Measurements from ENCODE around the gene ABCC4.

ABCC4 gene

DNA sequence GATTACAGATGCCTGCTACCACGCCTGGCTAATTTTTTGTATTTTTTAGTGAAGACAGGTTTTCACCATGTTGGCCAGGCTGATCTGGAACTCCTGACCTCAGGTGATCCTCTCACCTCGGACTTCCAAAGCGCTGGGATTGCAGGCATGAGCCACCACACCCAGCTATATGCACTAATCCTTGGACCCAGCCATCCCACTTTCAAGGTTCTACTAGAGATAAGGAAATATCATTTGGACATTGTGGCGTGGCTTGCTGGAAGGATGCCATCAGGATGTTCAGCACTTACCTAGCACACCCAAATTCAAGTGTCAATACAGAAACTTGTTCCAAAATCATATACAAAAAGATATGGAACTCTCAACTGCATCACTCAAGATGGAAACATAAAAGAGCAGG, 136.4 kb downstream of the ABCC4 start:
- DNase-seq (ENCODE audit: low spot score) (no peak), FAIRE-seq (no peak)

DNA sequence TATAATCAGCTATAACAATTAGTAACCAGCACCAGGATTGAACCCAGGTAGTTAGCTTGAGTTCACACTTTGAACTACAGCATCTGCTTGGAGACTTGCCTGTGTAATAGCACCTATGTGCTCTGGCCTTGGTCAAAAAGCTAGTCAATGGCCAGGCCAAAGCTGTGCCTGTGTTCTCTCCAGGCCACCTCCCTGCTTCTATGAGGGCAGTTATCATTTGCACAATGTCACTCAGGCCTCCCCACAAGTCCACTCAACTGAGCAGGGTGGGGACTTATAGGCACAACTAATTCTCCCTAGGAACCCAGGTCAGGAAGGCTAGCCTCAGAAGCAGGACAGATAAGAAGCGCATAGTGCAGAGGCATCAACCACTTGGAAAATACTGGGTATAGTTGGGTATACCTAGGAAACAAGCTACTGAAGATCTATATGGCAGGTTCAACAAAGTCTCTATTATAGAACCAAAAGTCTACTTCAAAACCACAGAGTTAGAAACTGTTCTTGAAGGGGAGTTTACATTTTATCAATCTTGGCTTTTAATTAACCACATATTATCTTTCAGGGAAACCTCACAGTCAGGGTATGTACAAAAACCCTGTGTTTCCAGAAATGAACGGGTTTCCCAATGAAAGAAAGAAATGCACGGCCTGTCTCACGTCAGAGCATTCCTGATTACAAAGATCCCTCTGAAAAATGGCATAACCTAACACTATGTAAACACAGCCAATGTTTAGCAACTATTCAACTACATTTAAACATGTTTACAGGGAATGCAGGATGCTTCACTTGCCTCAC, 140.9 kb downstream of the ABCC4 start:
- FAIRE-seq (no peak), DNase-seq (ENCODE audit: low spot score) (no peak)

DNA sequence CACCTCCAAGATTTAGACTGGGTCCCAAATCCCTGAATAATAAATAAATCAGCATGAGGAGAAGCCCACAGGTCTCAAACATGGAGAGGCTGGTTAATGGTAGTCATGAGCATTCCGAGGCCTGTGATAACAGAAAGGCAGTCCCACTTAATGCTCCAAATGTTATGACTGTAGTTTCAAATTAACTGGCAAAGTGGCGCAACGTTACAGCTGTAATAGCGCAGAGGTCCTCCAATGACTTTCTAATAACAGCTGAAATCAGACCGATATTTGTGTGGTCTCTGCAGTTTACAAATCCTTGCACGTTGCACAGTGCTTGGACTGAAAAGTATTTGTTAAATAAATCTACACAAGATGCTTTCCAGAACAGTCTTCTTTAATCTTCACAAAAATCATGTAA, 141.8 kb downstream of the ABCC4 start:
- DNase-seq (ENCODE audit: low spot score) (no peak), FAIRE-seq (no peak)

DNA sequence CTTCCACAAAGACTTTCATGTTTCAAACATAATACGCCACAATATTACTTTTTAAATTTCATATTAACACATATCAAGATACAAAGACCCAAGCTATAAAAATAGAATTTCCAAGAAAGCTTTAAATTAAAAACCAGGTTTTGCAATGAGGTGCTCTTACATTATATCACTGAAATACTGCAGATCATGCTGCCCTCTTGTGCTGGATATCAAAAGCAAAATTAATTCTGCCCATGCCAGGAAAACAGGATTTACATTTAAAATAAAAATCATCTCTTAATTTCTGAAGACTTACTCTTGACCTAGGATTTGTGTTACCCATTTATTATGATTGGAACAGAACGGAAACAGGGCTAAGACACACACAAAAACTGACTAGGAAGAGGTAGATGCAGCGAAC, 145.0 kb downstream of the ABCC4 start:
- DNase-seq (ENCODE audit: low spot score) (no peak), FAIRE-seq (no peak)

DNA sequence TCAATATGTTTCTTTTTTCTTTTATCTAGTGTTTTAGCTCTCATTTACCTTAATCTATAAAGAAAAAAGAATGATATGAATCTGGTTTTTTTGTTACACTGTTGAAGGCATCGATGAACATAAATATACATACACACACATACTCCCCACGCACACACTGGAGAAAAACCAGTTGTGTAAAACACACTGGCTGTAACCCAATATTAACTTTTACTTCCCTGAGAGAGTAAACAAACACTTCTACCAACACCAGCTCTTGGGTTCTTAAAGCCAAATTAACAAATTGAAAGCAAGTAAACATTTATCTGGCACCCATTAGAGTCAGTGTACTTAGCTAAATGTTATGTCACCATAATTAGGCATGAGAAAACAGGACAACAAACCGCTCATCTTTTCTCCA, 145.7 kb downstream of the ABCC4 start:
- DNase-seq (ENCODE audit: low spot score) (no peak), FAIRE-seq (no peak)

DNA sequence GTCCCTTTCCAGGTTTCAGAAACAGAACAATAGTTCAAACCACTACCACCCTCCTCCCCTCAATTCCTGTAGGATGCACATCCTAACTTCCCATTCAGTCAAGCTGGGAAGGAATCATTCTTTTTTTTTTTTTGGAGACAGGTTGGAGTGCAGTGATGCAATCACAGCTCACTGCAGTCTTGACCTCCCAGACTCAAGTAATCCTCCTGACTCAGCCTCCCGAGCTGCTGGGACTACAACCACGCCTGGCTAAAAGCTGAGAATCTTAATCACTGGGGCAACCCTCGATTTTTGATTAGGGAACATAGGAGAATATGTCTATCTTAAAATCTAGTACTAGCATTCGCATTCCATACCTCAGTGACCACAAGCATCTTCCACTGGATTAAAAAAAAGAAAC, 146.2 kb downstream of the ABCC4 start:
- DNase-seq (ENCODE audit: low spot score) = no peak
- no peak for FAIRE-seq

DNA sequence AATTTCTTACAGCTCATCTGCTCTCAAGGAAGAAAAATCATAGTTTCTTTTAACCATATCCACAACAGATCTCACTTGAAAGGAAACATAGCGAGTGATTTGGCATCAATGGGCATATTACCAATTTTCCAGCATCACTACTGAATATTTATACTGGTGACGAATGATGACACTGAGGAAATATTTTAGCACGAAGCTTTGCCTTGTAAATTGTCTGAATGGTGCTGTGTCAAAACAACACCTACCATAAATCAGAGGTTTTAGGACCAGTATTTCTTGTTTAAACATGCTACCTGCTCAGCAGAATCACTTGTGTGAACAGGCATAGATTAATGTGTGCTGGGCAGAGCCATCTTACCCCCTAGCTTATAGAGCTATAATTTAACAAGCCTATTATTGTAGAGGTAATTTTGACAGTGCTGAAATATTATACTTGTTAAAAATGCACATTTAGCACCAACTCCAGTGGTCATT, 146.8 kb downstream of the ABCC4 start:
- no peak for DNase-seq (ENCODE audit: low spot score)

DNA sequence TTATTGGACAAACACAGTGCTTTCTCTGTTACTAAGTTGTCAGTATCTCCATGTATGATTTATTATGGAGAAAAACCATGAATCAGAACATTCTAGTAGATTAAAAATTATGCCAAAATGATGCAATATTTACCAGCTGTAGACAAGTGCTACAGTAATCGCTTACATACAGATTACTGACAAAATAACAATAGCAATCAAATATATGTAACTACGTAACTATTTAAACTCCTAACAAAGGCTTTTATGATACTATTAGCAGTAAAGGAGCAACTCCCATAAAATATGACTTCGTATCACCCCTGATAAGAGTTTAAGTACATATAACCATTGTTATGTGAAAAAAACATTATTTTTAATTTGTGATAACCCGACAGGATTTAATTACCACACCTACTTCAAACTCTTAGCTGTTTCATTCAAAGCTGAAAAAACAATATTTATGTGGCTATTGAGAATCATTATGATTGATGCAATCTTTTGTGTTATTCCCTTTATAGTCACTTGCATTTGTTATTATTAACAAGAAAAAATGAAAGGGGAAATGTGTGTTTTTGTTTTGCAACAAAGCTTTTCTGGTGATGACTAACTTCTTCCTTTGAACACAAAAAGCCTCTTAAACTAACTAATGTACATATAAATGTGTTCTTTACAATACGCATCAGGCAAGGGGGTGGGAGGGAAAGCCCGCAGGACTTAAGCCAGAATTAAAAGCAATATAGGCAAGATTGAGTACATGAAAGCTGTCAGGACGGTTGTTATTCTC, 147.4 kb downstream of the ABCC4 start:
- DNase-seq (ENCODE audit: low spot score) = no peak
- FAIRE-seq = no peak

More for the DNA sequence above, 146.8 kb downstream of the ABCC4 start:
- no peak for FAIRE-seq

DNA sequence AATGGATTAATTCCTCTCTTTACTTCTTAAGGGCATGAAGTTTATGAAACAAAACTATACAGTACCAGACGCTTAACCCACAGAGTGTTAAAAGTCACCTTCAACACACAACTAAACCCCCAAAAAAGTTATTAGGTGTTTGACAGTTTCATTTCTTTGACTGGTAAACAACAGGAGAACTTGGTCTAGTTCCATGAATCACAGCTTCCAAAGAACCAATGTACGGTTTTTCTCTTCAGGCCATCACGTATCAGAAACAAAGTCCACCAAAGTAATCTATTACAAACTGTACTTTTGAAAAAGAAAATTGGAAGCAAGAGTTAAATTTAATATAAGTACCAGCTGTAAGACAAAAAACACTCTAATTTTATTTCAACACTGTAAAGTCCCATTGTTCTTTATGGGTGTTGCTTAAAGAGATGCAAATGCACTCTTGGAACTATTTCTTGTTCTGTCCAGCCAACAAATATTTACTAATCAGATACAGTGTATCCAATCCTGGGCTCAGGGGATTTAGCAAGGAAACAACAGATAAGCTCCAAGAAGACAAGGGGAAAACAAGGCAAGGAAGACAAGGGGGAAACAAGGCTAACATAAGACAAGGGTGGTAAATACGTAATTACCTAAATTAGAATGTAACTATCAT, 149.2 kb downstream of the ABCC4 start:
- DNase-seq (ENCODE audit: low spot score) (no peak), FAIRE-seq (no peak)

DNA sequence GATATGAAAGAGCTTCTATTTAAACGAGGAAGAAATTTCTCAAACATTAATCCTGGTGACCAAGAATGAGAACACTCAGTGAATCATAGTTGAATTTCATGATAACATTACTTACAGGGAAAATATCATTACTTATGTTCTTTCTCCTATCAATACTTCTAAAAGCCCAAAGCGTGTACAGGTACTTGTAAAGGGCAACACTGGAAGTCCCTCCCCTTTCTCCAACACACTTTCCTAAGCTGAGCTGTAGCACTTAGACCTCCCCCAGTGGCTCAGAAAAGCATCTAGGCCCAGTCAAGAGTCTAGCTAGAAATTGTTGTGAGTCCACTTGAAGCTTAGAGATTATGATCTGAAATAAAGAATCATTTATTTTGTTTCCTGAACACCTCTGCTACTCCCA, 150.7 kb downstream of the ABCC4 start:
- FAIRE-seq (no peak), DNase-seq (ENCODE audit: low spot score) (no peak)

DNA sequence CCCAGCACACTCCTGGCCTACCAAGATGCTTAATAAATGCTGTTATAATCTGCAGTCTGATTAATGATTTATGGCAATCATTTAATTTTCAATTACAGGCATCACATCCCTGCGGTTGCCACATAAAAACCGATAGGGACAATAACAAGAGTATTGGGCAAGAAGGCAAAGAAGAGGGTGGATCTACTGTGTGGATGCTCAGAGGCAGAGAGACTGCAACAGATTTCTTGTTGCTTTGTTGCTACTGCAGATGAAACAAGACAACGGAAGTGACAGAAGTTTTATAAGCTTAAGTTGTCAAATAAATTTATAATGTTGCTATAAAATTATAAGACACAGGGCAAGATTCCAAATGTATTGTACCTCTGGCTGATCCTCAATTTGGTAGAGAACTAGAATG, 154.8 kb downstream of the ABCC4 start:
- no peak for DNase-seq (ENCODE audit: low spot score)
- FAIRE-seq = no peak

DNA sequence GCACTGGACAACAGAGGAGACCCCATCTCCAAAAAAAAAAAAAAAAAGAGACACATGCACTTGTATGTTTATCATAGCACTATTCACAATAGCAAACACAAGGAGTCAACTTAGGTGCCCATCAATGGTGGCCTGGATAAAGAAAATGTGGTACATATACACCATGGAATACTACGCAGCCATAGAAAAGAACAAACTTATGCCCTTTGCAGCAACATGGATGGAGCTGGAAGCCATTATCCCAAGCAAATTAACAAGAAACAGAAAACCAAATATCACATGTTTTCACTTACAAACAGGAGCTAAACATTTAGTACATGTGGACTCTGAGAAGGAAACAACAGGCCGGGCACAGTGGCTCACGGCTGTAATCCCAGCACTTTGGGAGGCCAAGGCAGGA, 155.7 kb downstream of the ABCC4 start:
- DNase-seq (ENCODE audit: low spot score) = no peak
- no peak for FAIRE-seq

DNA sequence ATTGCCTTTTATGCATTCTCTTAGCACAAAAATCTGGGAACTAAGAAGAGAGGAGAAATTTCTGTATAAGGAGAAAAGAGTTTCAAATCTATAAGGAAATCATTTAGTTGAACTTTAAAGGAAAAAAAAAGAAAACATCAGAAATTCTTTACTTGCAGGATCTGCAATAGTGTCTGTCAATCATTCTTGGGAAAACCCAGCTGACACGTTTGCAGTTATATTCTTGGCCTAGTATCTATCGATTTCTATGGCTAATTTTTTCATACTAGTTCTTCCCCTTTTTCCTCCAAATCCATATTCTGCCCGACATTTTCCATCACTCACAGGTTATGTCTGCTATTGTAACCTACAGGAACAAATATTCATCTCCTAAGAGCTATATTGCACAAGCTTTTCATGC, 160.7 kb downstream of the ABCC4 start:
- FAIRE-seq = no peak
- DNase-seq (ENCODE audit: low spot score) = no peak

DNA sequence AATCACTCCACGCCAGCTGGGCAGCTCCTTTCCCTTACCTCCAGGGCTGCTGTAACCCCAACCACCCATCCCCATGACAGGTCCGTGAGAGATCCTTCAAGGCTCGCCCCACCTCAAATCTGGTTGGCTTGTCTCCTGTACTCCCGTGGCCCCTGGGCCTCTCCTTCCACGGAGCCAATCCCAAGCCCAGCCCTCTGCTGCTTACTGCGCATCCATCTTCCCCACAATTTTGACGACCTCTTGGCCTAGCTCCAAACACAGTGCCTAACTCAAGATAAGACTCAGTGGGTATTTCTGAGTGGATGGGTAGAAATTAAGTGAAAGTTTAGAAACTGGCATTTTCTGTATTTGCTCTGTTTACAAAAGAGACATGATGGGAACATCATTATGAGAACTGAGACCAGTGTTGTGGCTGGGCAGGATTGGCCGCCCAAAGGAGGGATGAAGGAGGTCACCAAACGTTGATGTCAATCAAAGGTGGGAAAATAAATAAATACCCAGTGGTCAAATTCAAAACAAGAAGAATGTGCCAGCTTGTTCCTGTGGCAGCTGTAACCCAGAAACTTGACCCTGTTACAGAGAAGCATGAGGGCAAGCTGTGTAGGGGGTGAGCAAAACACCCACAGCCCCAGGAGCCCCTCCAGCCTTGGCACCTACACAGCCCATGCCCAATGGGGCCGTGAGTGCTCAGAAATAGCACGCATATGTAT, 162.2 kb downstream of the ABCC4 start:
- FAIRE-seq (no peak), DNase-seq (ENCODE audit: low spot score) (no peak)

DNA sequence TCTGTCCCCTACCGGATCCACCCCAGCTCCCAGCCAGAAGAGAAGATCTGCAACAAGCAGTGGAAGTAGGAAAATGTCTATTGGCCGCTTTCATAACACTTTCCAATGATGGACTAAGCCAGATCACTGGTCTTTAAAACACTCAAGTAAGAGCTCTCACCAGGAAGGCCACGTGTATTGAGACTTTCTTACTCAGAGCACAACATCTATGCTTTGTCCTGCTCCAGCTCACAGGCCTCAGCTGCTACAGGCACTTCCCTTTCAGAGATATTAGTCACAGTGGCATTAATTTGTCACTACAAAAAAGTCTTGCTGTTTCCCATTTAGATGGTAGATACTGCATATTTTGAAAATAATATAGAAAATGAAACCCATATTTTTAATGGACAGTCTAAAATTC, 164.2 kb downstream of the ABCC4 start:
- DNase-seq (ENCODE audit: low spot score) = no peak
- no peak for FAIRE-seq

DNA sequence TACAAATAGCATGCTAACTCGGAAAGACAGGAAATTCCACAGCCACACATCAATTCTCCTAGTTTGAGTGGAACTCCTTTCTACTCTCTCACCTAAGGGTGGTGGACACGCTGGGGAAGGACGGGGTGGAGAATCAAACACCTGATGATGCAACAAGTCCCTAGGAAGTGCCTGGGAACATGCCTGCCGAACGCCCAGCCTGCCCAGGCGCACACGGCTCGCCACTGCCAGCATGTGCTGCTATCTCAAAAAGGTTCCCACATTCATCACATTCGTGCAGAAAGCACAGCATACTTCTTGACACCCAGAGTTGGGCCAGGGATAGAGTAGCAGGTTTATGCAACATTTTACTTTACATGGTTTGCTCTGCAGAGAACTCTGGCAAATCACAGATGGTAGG, 164.6 kb downstream of the ABCC4 start:
- FAIRE-seq (no peak), DNase-seq (ENCODE audit: low spot score) (no peak)

DNA sequence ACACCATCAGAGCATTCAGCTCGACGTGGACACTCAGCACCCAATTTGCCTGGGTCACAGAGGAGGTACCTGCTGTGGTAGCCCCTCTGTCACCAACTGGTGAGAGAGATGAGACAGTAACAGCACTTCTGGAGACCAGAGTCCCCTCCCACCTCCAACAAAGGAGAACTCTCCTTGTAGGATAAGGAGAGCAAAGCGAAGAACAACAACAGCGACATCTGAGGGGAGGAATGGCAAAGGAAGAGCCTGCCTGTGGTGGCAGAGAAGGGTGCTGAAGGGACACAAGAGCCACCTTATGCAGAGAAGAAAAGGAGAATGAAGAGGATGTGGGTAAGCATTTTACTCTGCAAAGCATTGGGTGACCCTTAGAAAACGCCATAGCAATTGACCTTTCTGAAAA, 167.8 kb downstream of the ABCC4 start:
- DNase-seq (ENCODE audit: low spot score) (no peak), FAIRE-seq (no peak)

DNA sequence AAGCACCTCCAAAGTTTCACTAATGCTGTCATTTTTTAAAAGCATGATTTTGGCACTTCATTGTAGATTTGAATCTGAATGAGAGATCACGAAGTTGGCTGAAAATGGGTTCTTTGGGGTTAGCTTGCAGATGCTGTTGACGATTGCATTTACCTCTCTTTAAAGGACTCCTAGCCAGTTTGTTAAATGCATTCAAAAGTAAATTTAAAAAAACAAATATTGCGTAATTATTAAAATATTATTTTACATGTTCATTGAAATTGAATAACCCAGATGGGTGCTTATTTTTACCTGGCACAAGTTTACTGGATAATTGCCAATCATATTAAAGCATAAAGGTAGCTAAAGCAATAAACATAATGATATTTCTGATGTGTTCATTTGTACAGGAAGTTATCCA, 172.2 kb downstream of the ABCC4 start:
- FAIRE-seq = no peak

DNA sequence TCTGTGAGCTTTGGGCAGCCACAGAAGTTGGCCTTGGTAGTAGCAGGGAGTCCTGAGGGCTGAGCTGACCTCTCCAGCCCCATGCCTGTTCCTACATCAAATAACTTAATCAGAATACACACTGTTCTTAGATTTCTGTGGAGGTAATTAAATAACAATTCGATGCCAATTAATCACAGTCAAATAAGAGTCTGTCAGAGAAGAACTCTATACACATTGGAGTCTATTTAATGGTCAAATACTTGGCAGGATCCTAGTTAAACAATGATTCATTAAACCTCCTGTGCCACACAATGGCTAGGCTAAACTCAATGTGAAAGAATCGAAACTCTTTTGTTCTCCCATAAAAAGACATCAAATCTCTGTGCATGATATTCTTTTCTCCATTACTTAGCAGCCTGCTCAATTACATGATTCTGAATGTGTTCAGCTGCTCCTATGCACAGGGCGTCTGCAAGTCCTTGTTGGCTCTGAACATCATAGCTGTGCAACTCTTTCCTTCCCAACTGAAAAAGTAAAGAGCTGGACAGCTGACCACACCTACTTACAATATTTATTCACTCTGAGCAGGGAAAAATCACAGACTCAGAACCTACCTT, 173.1 kb downstream of the ABCC4 start:
- DNase-seq (ENCODE audit: low spot score) (no peak), FAIRE-seq (no peak)

More for the DNA sequence above, 172.2 kb downstream of the ABCC4 start:
- no peak for DNase-seq (ENCODE audit: low spot score)

DNA sequence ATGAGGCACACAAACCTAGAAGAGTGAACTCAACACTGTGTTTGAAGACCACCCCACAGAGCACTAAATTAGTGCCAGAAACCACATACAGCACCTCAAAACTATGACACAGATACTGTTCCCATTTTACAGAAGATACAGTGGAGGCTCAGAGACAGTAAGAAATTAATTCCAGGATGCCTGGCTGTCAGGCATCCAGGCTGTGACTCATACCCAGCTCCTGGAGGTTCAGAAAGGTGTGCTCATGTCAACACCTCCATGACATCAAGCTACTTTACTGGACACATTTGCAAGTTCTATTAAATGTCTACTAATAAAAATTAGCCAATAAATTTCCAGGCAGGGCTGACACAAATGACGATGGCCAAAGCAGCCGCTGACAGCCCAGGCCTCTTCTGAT, 176.3 kb downstream of the ABCC4 start:
- no peak for FAIRE-seq
- no peak for DNase-seq (ENCODE audit: low spot score)

DNA sequence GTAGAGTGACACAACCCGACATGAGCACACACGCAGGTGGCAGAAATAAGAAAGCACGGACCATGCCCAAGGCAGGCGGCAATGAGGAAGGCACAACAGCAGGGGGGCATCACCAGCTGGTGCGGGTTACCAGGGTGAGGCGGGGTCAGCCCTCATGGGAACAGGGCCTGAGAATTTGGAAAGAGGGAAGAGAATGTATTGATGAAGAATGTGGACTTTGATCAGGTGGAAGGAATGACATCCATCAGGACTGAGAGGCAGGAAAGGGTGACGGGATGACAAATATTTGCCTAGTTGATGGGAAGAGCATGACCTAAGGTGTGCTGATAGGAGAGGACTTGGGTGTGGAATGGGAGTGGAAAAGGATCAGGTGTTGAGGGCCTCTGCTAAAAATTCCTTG, 177.5 kb downstream of the ABCC4 start:
- FAIRE-seq = no peak
- no peak for DNase-seq (ENCODE audit: low spot score)

All from urothelium cell line (cell line).